ENCODE measurements around the gene AOPEP.

AOPEP gene

DNA sequence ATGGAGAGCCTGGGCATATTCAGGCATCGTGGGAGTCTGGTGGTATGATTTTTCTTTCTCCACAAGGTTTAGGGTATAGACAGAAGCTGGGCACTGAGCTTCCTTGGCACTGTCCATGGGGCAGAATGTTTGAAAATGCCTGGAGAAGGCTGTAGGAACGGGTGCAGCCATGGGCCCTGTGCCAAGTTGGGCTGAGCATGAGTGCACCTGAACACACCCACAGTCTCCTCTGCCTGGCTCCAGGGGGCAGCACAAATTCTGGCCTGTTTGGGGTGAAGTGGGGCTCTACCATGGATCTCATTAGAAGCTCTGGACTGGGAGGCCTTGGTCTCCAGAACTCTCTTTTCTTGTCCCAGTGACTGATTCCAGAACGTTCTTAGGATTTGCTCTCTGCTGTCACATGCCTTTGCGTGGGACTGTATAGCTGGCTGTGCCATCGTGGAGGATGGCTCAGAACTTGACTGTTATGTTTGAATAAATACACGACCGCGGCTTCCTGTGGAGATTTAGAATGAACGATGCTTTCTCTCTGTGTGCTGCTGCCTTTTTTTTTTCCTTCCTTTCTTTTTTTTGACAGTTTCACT, 361.3 kb downstream of the AOPEP start:
- TF ChIP-seq, protein P1, sequence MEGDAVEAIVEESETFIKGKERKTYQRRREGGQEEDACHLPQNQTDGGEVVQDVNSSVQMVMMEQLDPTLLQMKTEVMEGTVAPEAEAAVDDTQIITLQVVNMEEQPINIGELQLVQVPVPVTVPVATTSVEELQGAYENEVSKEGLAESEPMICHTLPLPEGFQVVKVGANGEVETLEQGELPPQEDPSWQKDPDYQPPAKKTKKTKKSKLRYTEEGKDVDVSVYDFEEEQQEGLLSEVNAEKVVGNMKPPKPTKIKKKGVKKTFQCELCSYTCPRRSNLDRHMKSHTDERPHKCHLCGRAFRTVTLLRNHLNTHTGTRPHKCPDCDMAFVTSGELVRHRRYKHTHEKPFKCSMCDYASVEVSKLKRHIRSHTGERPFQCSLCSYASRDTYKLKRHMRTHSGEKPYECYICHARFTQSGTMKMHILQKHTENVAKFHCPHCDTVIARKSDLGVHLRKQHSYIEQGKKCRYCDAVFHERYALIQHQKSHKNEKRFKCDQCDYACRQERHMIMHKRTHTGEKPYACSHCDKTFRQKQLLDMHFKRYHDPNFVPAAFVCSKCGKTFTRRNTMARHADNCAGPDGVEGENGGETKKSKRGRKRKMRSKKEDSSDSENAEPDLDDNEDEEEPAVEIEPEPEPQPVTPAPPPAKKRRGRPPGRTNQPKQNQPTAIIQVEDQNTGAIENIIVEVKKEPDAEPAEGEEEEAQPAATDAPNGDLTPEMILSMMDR (IDR thresholded peaks at IDR 0.05) = no peak
- Histone ChIP-seq H3K36me3 (peaks cover 24 to 50% (median 42%) of the 10 kb centered on the region in 3 donors), H3K27ac (peak overlapping the region; percentile 85 to 93), H3K4me3 (no peak overlapping the region), H3K4me1 (peaks cover 7 to 100% (median 68%) of the 10 kb centered on the region in 4 donors), H3K9me3 (no peaks in the 10 kb centered on the region), H3K27me3 (no peaks in the 10 kb centered on the region)
- intact Hi-C loops (cut with DNase I; ENCODE audit: low total_unique reads) = no loop called here
- peak in 1 of 2 donors; percentile 75 for DNase-seq

- DNase-seq = peak in 1 of 2 donors; percentile 82
- peak overlapping the region; percentile 85 to 93 for H3K27ac ChIP-seq
- intact Hi-C loops (cut with DNase I; ENCODE audit: low total_unique reads) = no loop called here
- H3K4me1 ChIP-seq = peaks cover 7 to 100% (median 66%) of the 10 kb centered on the region in 4 donors
- H3K9me3 ChIP-seq = no peaks in the 10 kb centered on the region
- TF ChIP-seq, protein P1 (IDR thresholded peaks at IDR 0.05) = no peak
- no peak overlapping the region for H3K4me3 ChIP-seq
- H3K27me3 ChIP-seq = no peaks in the 10 kb centered on the region
- peaks cover 17 to 42% (median 33%) of the 10 kb centered on the region in 3 donors for H3K36me3 ChIP-seq
Measured at GRCh38 chr9:95088421-95089161, 362.1 kb downstream of the AOPEP start.

- DNase-seq = peak in 1 of 2 donors; percentile 70
- peaks cover 7 to 100% (median 70%) of the 10 kb centered on the region in 4 donors for H3K4me1 ChIP-seq
- no peak overlapping the region for H3K4me3 ChIP-seq
- H3K27ac ChIP-seq = peak overlapping the region; percentile 85 to 93
- no peaks in the 10 kb centered on the region for H3K27me3 ChIP-seq
- intact Hi-C loops (cut with DNase I; ENCODE audit: low total_unique reads) = no loop called here
- H3K9me3 ChIP-seq = no peaks in the 10 kb centered on the region
- H3K36me3 ChIP-seq = peaks cover 22 to 33% (median 27%) of the 10 kb centered on the region in 3 donors
- TF ChIP-seq, protein P1 (IDR thresholded peaks at IDR 0.05) = no peak
Measured at GRCh38 chr9:95089257-95090022, 362.9 kb downstream of the AOPEP start.

- intact Hi-C loops (cut with DNase I; ENCODE audit: low total_unique reads) = no loop called here
- Histone ChIP-seq H3K4me3 (no peak overlapping the region), H3K9me3 (no peaks in the 10 kb centered on the region), H3K36me3 (peaks cover 16 to 26% (median 21%) of the 10 kb centered on the region in 3 donors), H3K27ac (peak overlapping the region; percentile 85 to 93), H3K4me1 (peaks cover 7 to 100% (median 71%) of the 10 kb centered on the region in 4 donors), H3K27me3 (no peaks in the 10 kb centered on the region)
- peak in 1 of 2 donors; percentile 92 for DNase-seq
- TF ChIP-seq, protein P1 (IDR thresholded peaks at IDR 0.05) = no peak
Measured at GRCh38 chr9:95090023-95090791, 363.7 kb downstream of the AOPEP start.

All from tibial artery (tissue), 4 donors.